Measurements from ENCODE around the gene DENND1A.

DNA sequence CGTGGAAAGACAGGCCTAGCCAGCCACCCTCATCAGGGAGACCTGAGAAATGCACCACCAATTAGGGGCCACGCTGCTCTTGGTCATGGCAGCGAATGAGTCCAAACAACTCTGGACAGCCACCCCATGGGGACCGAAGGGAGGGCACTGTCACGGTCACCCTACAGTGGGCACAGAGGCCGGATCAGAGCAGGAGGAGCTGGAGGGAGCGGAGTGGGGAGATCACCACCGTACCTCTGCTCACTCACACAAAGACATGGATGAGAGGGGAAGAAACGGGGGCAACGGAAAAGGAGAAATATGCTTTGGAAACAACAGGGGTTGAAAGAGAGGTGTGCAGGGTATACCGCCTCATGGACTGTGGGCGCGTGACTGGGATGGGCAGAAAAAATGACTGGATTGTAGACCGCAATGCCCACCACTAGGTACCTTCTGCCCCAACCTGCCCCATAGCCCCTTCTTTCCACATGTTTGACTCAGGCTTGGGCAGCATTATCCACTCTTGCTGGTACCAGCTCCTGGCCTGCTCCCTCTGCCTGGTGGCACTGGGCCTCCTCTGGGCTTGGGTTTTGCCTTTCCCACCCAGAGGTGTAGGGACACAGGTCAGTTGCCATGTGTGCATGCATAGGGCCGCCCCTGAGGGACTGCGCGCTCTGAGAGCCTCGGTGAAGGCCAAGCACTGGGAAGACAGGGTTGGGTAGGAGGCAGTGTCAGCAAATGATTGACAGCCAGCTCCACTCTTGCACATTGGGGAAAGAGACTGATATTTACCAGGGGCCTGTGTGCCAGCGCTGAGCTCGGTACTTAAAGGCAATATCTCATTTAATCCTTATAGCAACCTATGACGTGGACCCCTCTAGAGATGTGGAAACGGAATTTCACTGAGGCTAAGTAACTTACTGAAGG lies 497.3 kb downstream of the DENND1A start:
- TF ChIP-seq ZNF274 (IDR thresholded peaks at IDR 0.05; ENCODE audit: low read depth, low read length) (no peak), YY1 (IDR thresholded peaks at IDR 0.05; ENCODE audit: insufficient read depth, insufficient read length) (no peak)

Data from NT2/D1 (cell line).